Measurements from ENCODE around the gene ABCA9.
"Not testable (repeated sequence)": the region's sequence is repeated elsewhere in the genome, so short reads cannot be mapped to it uniquely, and the experiment has no call there.

GRCh38 chr17:69070378-69071232, 9.9 kb upstream of the ABCA9 start:
- not testable (repeated sequence) for TF ChIP-seq CTCF, POLR2A (IDR thresholded peaks at IDR 0.05)

Measured in body of pancreas (tissue), 4 donors.